ENCODE results near the gene LIPJ.

LIPJ gene

DNA sequence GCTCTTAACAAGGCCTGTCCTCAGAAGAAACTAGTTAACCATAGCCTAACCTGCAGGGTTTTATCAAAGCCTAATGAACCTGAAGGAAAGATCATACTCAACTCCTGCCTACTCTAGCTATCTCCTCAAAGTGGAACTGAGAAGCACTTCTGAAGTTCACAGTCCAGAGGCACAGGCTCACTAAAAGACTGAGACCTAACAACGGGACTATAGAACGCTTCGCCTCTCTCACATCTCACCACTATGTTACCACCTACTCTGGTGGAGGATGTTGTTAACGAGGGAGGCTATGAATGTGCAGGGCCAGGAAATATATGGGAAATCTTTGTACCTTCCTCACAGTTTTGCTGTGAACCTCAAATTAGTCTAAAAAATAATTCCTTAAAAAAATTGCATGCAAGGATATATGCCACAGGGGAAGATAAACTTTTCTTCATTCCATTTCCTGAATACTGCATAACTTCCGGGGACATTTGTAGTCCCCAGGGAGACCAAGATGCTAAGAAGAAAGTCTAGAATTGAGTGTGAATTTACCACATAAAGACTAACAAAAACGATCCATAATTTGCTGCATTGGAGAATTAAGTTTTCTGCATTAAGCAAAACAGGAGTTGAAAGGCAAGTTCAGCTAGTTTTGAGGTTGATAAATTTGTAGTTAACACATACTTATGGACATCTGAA lies 21.6 kb downstream of the LIPJ start:
- no peak for DNase-seq

DNA sequence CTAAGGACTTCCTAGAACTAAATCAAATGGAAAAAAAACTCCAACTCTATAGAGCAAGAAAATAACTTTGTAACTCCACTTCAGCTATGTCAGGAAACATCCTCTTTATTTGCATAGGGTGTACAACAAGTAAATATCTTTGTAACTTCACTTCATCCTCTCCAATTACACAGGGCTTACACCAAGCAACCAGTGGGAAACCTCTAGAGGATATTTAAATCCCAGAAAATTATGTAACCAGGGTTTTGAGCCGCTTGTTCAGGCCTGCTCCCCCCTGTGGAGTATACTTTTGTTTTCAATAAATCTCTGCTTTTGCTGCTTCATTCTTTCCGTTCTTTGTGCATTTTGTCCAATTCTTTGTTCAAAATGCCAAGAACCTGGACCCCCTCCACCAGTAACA lies 22.2 kb downstream of the LIPJ start:
- DNase-seq: no peak

DNA sequence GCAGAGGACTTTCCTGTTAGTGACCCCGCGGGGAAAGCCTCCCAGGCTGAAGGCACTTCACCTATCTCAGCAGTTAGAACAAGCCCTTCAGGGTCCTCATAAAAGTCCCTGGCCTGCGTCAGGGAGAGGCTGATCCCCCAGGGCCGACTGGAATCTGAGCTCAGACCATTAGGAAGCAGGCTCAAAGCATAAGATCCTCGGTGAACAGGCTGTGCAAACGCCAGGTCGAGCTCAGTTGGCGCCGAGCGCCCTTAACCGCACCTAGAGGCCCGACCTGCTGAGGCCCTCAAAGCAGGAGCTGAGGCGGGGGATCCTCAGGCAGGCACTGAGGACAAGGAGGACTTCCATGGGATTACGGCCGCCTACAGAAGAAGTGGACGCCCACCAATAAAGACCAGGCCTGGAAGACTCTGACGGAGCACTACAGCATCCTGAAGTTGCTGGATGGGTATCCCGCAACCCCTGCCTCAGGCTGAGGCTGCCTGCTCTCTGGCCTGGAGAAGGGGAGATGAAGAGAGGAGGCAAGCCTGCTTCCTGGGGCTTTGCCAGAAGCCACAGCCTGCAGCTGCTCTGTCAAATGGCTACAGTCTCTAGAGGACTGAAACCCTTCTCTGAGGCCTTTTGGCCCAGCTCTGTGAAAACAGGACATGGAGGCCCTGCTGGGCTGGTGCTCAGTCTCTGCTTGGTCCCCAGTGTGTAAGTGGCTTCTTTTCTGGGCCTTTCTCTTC lies 29.9 kb downstream of the LIPJ start:
- DNase-seq: peak; percentile 40

DNA sequence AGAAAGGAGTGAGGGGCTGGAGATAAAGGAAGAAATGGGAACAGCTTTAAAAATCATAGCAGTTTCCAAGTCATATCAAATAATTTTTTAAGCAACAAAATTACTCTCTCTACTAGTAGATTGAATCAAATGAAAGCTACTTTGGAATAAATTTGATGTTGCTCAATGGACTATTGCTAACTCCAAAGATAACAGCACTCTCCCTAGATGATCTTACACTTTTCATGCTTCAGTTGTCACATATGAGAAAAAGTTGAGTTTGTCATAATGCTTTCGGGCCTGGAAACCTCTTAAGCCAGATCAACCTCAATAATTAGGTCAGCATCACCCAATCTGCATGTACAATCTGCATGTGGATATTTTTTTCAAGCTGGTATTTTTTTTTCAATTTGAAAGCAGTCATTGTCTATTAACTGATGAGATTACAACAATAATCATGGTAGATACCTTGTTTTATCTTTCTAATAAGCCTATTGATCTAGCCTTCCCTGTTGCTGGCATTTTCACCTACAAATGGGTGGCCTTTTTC lies 31.3 kb downstream of the LIPJ start:
- no peak for DNase-seq

DNA sequence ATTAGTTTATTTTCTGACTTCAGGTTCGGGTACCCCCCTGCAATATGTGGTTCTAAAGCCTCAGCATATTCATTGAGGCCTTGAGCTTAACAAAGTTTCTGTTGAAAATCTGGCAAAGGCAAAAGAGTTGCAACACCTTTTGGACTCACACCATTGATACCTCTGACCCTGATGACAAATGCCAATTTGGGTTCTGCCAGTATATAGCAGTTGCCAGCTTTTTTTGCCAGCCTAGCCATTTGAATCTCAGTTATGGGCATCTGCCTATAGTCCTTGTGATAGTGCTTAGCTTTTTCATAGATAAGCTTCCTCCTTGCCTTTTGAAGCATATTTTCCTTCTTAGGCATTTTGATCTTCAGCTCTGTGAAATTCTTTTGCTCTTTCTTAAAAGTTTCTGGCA lies 31.9 kb downstream of the LIPJ start:
- DNase-seq: no peak

DNA sequence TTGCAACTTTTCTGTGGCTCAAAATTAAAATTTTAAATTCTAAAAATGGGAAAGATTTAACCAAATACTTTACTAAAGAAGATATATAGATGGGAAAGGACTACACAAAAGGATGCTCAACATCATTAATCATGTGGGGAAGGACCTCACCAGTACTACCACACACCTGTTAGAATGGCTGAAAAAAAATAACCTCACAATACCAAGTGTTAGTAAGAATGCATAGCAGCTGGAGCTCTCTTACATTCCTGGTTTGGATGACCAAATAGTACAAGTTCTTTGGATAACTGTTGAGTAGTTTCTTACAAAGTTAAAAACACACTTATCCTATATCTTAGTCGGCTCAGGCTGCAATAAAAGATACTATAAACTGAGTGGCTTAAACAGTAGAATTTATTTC lies 33.9 kb downstream of the LIPJ start:
- no peak for DNase-seq

DNA sequence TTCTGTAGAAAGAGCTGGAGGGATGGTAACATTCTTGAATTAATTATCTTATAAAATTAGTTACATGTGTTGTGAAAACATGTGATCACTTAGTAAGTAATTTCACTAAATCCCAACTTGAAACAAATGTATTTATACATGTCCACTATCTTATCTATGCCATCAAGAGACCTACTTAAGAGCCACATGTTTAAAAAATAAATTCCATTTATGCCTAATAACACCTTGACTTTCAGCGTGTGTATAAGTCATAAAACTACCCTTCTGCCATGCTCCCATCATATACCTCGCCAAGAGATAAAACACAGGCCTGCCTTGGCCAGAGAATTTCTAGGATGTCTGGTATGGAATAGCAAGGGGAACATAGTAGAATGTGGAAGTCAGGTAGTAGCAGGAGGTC lies 37.3 kb downstream of the LIPJ start:
- DNase-seq: no peak

DNA sequence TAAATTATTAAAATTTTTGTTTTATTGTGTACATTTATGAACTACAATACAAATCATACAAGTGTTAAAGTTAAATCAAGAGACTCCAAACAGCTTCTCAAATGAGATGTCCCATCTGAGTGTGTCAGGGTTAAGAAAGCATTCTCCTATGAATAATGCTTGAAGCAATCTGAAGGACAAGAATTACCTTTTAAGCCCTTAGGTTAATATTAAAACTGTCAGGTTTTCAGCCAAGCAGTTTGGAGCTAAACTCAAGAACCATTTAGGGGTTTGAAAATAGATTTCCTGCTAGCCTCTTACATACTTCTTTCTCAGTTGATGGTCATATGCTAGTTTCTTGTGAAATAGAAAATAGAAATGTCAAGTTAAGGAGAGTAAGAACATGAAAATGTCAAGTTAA lies 38.3 kb downstream of the LIPJ start:
- DNase-seq: no peak

DNA sequence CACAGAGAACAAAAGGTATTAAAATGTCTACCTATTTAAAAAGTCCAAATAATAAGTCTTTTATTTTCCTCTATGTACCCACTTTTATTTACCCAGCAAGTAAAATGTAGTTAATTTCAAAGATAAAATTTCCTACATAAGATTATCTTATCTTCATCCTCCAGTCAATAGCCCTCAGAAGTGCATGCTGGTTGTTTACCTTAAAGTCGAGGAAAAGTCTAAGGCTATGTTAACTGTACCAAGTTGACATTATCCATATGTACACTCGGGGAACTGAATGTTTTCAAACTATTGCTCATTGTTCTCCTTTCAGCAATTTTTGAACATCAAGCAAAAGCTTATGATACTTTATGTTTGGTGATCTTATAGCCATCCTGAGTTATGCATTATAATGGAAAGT lies 53.6 kb downstream of the LIPJ start:
- no peak for DNase-seq

DNA sequence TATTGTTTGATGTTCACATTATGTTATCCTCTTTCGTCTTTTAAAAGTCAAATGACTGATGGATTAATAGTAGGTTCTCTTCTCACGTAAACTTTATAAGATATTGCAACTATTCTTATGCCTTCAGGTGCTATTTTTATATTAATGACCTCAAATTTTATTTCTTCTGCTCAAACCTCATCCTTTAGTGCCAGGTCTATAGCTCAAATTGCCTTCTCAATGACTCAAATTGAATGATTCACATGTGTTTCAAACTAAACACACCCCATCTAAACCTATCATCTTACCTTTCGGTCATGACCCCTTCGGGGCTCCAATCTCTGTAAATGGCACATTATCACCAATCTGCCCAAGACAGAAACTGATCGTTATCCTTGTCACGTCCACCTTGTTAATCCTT lies 55.6 kb downstream of the LIPJ start:
- no peak for DNase-seq

DNA sequence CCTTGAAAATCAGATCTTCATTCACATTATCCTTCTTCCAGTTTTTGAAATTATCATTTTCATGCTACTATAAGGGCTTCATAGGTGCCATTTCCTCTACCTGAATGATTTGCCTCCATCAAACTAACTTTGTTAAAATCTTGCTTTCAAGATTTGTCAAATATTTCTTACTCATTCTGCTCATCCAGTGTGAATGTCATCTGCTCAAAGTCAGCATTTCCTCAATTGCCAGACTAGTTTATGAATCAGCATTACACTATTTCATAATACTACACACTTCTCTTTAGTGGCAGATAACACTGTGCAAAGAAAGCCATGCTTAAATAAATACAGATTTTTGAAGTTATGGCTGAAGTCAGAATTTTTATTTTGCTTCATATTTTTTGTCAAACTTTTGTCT lies 56.4 kb downstream of the LIPJ start:
- no peak for DNase-seq

DNA sequence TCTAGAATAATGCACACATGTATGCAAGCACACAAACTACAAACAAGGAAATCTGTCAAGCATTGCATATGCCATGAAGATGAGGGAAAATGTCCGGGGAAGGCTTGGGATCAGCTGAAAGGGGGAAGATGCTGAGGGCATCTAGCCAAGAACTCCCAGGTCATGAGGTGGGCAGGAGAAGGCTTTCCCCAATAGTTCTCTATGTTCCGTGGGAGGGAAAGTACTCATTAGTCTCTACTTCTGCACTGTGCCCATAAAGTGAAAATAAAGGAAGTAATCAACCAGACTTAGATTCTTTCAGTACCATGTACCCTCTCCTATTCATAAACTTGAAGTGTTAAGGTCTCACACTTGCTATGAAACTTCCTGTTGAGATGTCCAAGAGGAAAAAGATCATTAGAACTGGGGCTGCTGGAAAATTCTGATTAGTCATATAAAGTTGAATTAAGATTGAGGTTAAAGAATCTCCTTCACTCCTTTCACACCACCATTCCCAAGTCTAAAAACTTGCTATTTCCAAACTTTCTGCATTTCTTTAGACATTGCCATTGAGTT lies 60.6 kb downstream of the LIPJ start:
- DNase-seq: no peak

DNA sequence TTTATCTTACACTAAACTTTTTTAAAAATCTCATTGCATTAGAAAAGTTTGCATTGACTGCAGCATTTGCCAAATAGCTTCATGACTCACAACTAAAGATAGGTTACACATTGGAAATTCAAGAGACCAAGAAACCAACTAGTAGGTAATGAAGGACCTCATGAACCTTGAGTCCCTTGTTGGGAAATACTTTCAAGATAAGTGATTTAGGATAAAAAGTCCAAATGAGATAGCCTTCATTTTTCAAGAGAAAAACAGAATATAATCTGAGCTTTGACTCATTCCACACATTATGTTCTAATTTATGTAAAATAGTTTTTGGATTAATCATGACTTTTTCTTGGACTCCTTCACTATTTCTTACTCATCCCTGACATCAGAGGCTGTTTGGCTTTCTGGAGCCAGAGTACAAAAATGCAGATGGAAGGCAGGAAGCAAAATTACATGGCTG lies 64.6 kb downstream of the LIPJ start:
- DNase-seq: no peak

DNA sequence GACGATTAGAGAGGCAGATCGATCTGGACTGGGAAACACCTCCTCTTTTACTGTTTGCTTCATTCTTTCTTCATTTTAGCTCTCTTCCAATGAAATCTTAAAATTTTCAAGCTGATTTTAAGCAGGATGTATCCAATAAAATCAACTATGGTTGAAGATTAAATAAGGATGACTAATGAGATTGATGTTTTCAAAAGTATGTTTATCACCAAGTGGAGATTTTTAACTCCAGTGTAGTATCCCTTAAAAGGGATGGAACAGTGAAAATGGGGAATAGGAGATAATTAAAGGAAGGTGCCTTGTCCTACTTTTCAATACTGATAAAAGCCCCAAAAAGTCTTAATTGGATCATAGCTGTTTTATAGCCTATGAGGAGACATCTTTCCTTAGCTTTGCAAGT lies 66.1 kb downstream of the LIPJ start:
- DNase-seq: no peak
